ENCODE results near the gene TBX18. TPM values are rescaled to one million over a fixed set of nuclear protein-coding genes. Genes with fewer than 3 reads are reported as not detected.

The TBX18 gene
- total and polyA plus RNA-seq, 7 experiments from 2014 or later: not detected

- intact Hi-C loops (cut with micrococcal nuclease): loop anchor here in 1 of 2 donors (10.0 kb wide), 1 partner anchor 895 kb away; no protein-coding TSS in a partner anchor
- H3K36me3 Mint-ChIP-seq: no peaks in the 10 kb centered on the region
- POLR2A ChIA-PET: no interaction called here
- H3K9me3 Mint-ChIP-seq: peaks cover 0 to 11% (median 3%) of the 10 kb centered on the region in 11 donors
- DNase-seq (no peak), ATAC-seq (no peak)
- Histone ChIP-seq H3K27me3 (ENCODE audit: control insufficient read depth in 2 of 2, insufficient read depth in 2 of 2, low read length in 2 of 2) (peaks cover 0 to 5% of the 10 kb centered on the region in 2 donors), H3K4me1 (ENCODE audit: control insufficient read depth in 2 of 2, insufficient read depth in 2 of 2, low read length in 2 of 2) (no peaks in the 10 kb centered on the region), H3K27ac (ENCODE audit: low read depth, low read length) (no peak overlapping the region), H3K4me3 (ENCODE audit: low read length) (no peak overlapping the region), H3K9me3 (ENCODE audit: control insufficient read depth in 2 of 3, low read length in 3 of 3) (no peaks in the 10 kb centered on the region), H3K36me3 (ENCODE audit: control insufficient read depth in 2 of 3, insufficient read depth in 3 of 3, low read length in 3 of 3) (no peaks in the 10 kb centered on the region)
- CTCF ChIA-PET: no interaction called here
- peaks cover 0 to 6% (median 0%) of the 10 kb centered on the region in 7 donors for H3K4me1 Mint-ChIP-seq
- no peak overlapping the region for H3K4me3 Mint-ChIP-seq
- peaks cover 24 to 54% (median 42%) of the 10 kb centered on the region in 5 donors for H3K27me3 Mint-ChIP-seq
- no peak overlapping the region for H3K27ac Mint-ChIP-seq
Measured at GRCh38 chr6:84779917-84780316, 15.5 kb upstream of the TBX18 start.

- Histone ChIP-seq H3K36me3 (ENCODE audit: control insufficient read depth in 2 of 3, insufficient read depth in 3 of 3, low read length in 3 of 3) (no peaks in the 10 kb centered on the region), H3K4me1 (ENCODE audit: control insufficient read depth in 2 of 2, insufficient read depth in 2 of 2, low read length in 2 of 2) (no peaks in the 10 kb centered on the region), H3K4me3 (ENCODE audit: low read length) (no peak overlapping the region), H3K27me3 (ENCODE audit: control insufficient read depth in 2 of 2, insufficient read depth in 2 of 2, low read length in 2 of 2) (peaks cover 0 to 5% of the 10 kb centered on the region in 2 donors), H3K9me3 (ENCODE audit: control insufficient read depth in 2 of 3, low read length in 3 of 3) (no peaks in the 10 kb centered on the region), H3K27ac (ENCODE audit: low read depth, low read length) (no peak overlapping the region)
- Mint-ChIP-seq H3K4me3 (no peak overlapping the region), H3K27me3 (peaks cover 24 to 54% (median 43%) of the 10 kb centered on the region in 5 donors), H3K36me3 (no peaks in the 10 kb centered on the region), H3K9me3 (peaks cover 0 to 11% (median 3%) of the 10 kb centered on the region in 11 donors), H3K27ac (no peak overlapping the region), H3K4me1 (peaks cover 0 to 6% (median 0%) of the 10 kb centered on the region in 7 donors)
- CTCF ChIA-PET: no interaction called here
- intact Hi-C loops (cut with micrococcal nuclease): loop anchor here in 1 of 2 donors (10.0 kb wide), 1 partner anchor 895 kb away; no protein-coding TSS in a partner anchor
- POLR2A ChIA-PET: no interaction called here
- DNase-seq: no peak
- ATAC-seq: no peak
Measured at GRCh38 chr6:84779380-84779779, 15.0 kb upstream of the TBX18 start.

GRCh38 chr6:84777888-84778287, 13.5 kb upstream of the TBX18 start:
- no peak overlapping the region for H3K4me3 ChIP-seq (ENCODE audit: low read length)
- H3K27me3 ChIP-seq (ENCODE audit: control insufficient read depth in 2 of 2, insufficient read depth in 2 of 2, low read length in 2 of 2): peaks cover 0 to 5% of the 10 kb centered on the region in 2 donors
- intact Hi-C loops (cut with micrococcal nuclease): loop anchor here in 1 of 2 donors (10.0 kb wide), 1 partner anchor 893 kb away; no protein-coding TSS in a partner anchor
- no peak overlapping the region for H3K4me3 Mint-ChIP-seq
- ATAC-seq: no peak
- H3K4me1 Mint-ChIP-seq: peaks cover 0 to 9% (median 0%) of the 10 kb centered on the region in 7 donors
- H3K27ac ChIP-seq (ENCODE audit: low read depth, low read length): no peak overlapping the region
- H3K9me3 Mint-ChIP-seq: peaks cover 0 to 8% (median 4%) of the 10 kb centered on the region in 11 donors
- H3K27me3 Mint-ChIP-seq: peaks cover 27 to 63% (median 54%) of the 10 kb centered on the region in 5 donors
- CTCF ChIA-PET: no interaction called here
- no peaks in the 10 kb centered on the region for H3K36me3 ChIP-seq (ENCODE audit: control insufficient read depth in 2 of 3, insufficient read depth in 3 of 3, low read length in 3 of 3)
- peaks cover 0 to under 1% (median 0%) of the 10 kb centered on the region in 5 donors for H3K36me3 Mint-ChIP-seq
- no peaks in the 10 kb centered on the region for H3K4me1 ChIP-seq (ENCODE audit: control insufficient read depth in 2 of 2, insufficient read depth in 2 of 2, low read length in 2 of 2)
- no peak overlapping the region for H3K27ac Mint-ChIP-seq
- no peaks in the 10 kb centered on the region for H3K9me3 ChIP-seq (ENCODE audit: control insufficient read depth in 2 of 3, low read length in 3 of 3)
- POLR2A ChIA-PET: interaction anchor here (0.6 kb wide), 1 partner anchor 1345 kb away, joined by 3 read pairs; no protein-coding TSS in a partner anchor
- DNase-seq: no peak

GRCh38 chr6:84776392-84776791, 12.0 kb upstream of the TBX18 start:
- POLR2A ChIA-PET: no interaction called here
- intact Hi-C loops (cut with micrococcal nuclease): loop anchor here in 1 of 2 donors (10.0 kb wide), 1 partner anchor 892 kb away; no protein-coding TSS in a partner anchor
- Histone ChIP-seq H3K4me1 (ENCODE audit: control insufficient read depth in 2 of 2, insufficient read depth in 2 of 2, low read length in 2 of 2) (no peaks in the 10 kb centered on the region), H3K9me3 (ENCODE audit: control insufficient read depth in 2 of 3, low read length in 3 of 3) (no peaks in the 10 kb centered on the region), H3K4me3 (ENCODE audit: low read length) (no peak overlapping the region), H3K27me3 (ENCODE audit: control insufficient read depth in 2 of 2, insufficient read depth in 2 of 2, low read length in 2 of 2) (peaks cover 0 to 8% of the 10 kb centered on the region in 2 donors), H3K36me3 (ENCODE audit: control insufficient read depth in 2 of 3, insufficient read depth in 3 of 3, low read length in 3 of 3) (no peaks in the 10 kb centered on the region), H3K27ac (ENCODE audit: low read depth, low read length) (no peak overlapping the region)
- DNase-seq: no peak
- Mint-ChIP-seq H3K27ac (no peak overlapping the region), H3K27me3 (peaks cover 42 to 72% (median 68%) of the 10 kb centered on the region in 5 donors), H3K36me3 (peaks cover 0 to 6% (median 0%) of the 10 kb centered on the region in 5 donors), H3K4me1 (peaks cover 0 to 10% (median 1%) of the 10 kb centered on the region in 7 donors), H3K9me3 (peaks cover 0 to 11% (median 5%) of the 10 kb centered on the region in 11 donors), H3K4me3 (no peak overlapping the region)
- ATAC-seq: no peak
- CTCF ChIA-PET: no interaction called here

GRCh38 chr6:84775751-84776150, 11.4 kb upstream of the TBX18 start:
- H3K36me3 ChIP-seq (ENCODE audit: control insufficient read depth in 2 of 3, insufficient read depth in 3 of 3, low read length in 3 of 3): no peaks in the 10 kb centered on the region
- no peak overlapping the region for H3K4me3 Mint-ChIP-seq
- no peak overlapping the region for H3K4me3 ChIP-seq (ENCODE audit: low read length)
- peaks cover 0 to 6% (median 0%) of the 10 kb centered on the region in 5 donors for H3K36me3 Mint-ChIP-seq
- H3K4me1 Mint-ChIP-seq: peaks cover 0 to 10% (median 1%) of the 10 kb centered on the region in 7 donors
- peaks cover 0 to 11% (median 6%) of the 10 kb centered on the region in 11 donors for H3K9me3 Mint-ChIP-seq
- H3K27ac Mint-ChIP-seq: no peak overlapping the region
- ATAC-seq (no peak), DNase-seq (no peak)
- no peak overlapping the region for H3K27ac ChIP-seq (ENCODE audit: low read depth, low read length)
- H3K27me3 ChIP-seq (ENCODE audit: control insufficient read depth in 2 of 2, insufficient read depth in 2 of 2, low read length in 2 of 2): peaks cover 0 to 8% of the 10 kb centered on the region in 2 donors
- H3K4me1 ChIP-seq (ENCODE audit: control insufficient read depth in 2 of 2, insufficient read depth in 2 of 2, low read length in 2 of 2): no peaks in the 10 kb centered on the region
- H3K27me3 Mint-ChIP-seq: peaks cover 47 to 74% (median 70%) of the 10 kb centered on the region in 5 donors
- intact Hi-C loops (cut with micrococcal nuclease): loop anchor here in 1 of 2 donors (10.0 kb wide), 1 partner anchor 891 kb away; no protein-coding TSS in a partner anchor
- ChIA-PET POLR2A (no interaction called here), CTCF (no interaction called here)
- H3K9me3 ChIP-seq (ENCODE audit: control insufficient read depth in 2 of 3, low read length in 3 of 3): no peaks in the 10 kb centered on the region

GRCh38 chr6:84774985-84775284, 10.5 kb upstream of the TBX18 start:
- Histone ChIP-seq H3K36me3 (ENCODE audit: control insufficient read depth in 2 of 3, insufficient read depth in 3 of 3, low read length in 3 of 3) (no peaks in the 10 kb centered on the region), H3K27ac (ENCODE audit: low read depth, low read length) (no peak overlapping the region), H3K4me1 (ENCODE audit: control insufficient read depth in 2 of 2, insufficient read depth in 2 of 2, low read length in 2 of 2) (no peaks in the 10 kb centered on the region), H3K4me3 (ENCODE audit: low read length) (no peak overlapping the region), H3K27me3 (ENCODE audit: control insufficient read depth in 2 of 2, insufficient read depth in 2 of 2, low read length in 2 of 2) (peaks cover 0 to 8% of the 10 kb centered on the region in 2 donors), H3K9me3 (ENCODE audit: control insufficient read depth in 2 of 3, low read length in 3 of 3) (no peaks in the 10 kb centered on the region)
- Mint-ChIP-seq H3K9me3 (peaks cover 0 to 11% (median 6%) of the 10 kb centered on the region in 11 donors), H3K4me3 (no peak overlapping the region), H3K4me1 (peaks cover 0 to 10% (median 1%) of the 10 kb centered on the region in 7 donors), H3K27ac (no peak overlapping the region), H3K36me3 (peaks cover 0 to 6% (median 0%) of the 10 kb centered on the region in 5 donors), H3K27me3 (peaks cover 52 to 77% (median 72%) of the 10 kb centered on the region in 5 donors)
- ChIA-PET POLR2A (no interaction called here), CTCF (no interaction called here)
- intact Hi-C loops (cut with micrococcal nuclease): loop anchor here in 1 of 2 donors (10.0 kb wide), 1 partner anchor 890 kb away; no protein-coding TSS in a partner anchor
- DNase-seq (no peak), ATAC-seq (no peak)
